Bronchial epithelial cell (primary cell): ENCODE measurements around the gene MRPS2. TPM values are rescaled to one million over a fixed set of nuclear protein-coding genes. Genes with fewer than 3 reads are reported as not detected.

Source experiments
- DNase-seq: peaks from one replicate; pipeline ENCODE4 v3.0.0-alpha.2; 2010; ENCODE audit warnings: low read depth
- FAIRE-seq: peaks from 2 replicates; lab custom pipeline; 2011; peaks lifted over from hg19 to GRCh38; lab: Jason Lieb, UNC
- H3K27me3 ChIP-seq: 2 replicates; pipeline ENCODE4 v1.5.1; 2011; ENCODE audit warnings: low read length; ENCODE audit not compliant: control insufficient read depth, insufficient read depth
- H3K36me3 ChIP-seq: 2 replicates; pipeline ENCODE4 v1.5.1; 2011; ENCODE audit warnings: low read length; ENCODE audit not compliant: control insufficient read depth, insufficient read depth
- H3K4me3 ChIP-seq: 2 replicates; pipeline ENCODE4 v1.5.1; 2011; ENCODE audit warnings: mild to moderate bottlenecking, low read depth, low read length, control low read depth
- CTCF ChIP-seq: IDR thresholded peaks from 2 replicates; pipeline ENCODE4 v1.5.1; 2011; ENCODE audit warnings: mild to moderate bottlenecking, moderate library complexity, low read length, control low read depth, inconsistent platforms; ENCODE audit not compliant: insufficient read depth, severe bottlenecking
- total RNA-seq: library from RNA; depleted of rRNA; stranded (reverse); fragments of >200 nt; gene quantifications from 2 replicates; pipeline ENCODE4 v1.2.1, GENCODE V29; 2014

Gene MRPS2
- total RNA-seq, 1 donor from 2014 or later, result 15.5 TPM

- DNase-seq (no peak), FAIRE-seq (no peak)
- no peak for TF ChIP-seq CTCF
- no peaks in the 10 kb centered on the region for H3K36me3 ChIP-seq
- H3K27me3 ChIP-seq, result no peaks in the 10 kb centered on the region
- no peak overlapping the region for H3K4me3 ChIP-seq
Observed at GRCh38 chr9:135461936-135462335, 38.5 kb upstream of the MRPS2 start.

- Histone ChIP-seq H3K36me3 (no peaks in the 10 kb centered on the region), H3K4me3 (no peak overlapping the region), H3K27me3 (no peaks in the 10 kb centered on the region)
- DNase-seq (peak; percentile 52), FAIRE-seq (no peak)
- no peak for TF ChIP-seq CTCF
Observed at GRCh38 chr9:135463140-135463539, 37.3 kb upstream of the MRPS2 start.

GRCh38 chr9:135464181-135464580, 36.3 kb upstream of the MRPS2 start:
- H3K36me3 ChIP-seq, result no peaks in the 10 kb centered on the region
- no peaks in the 10 kb centered on the region for H3K27me3 ChIP-seq
- TF ChIP-seq CTCF, result no peak
- FAIRE-seq, result no peak
- no peak for DNase-seq
- H3K4me3 ChIP-seq, result no peak overlapping the region

- DNase-seq, result peak; percentile 24
- no peak for FAIRE-seq
- Histone ChIP-seq H3K4me3 (no peak overlapping the region), H3K36me3 (no peaks in the 10 kb centered on the region), H3K27me3 (no peaks in the 10 kb centered on the region)
- no peak for TF ChIP-seq CTCF
Observed at GRCh38 chr9:135468854-135469521, 31.5 kb upstream of the MRPS2 start.

GRCh38 chr9:135471791-135472640, 28.5 kb upstream of the MRPS2 start:
- Histone ChIP-seq H3K36me3 (no peaks in the 10 kb centered on the region), H3K4me3 (no peak overlapping the region), H3K27me3 (no peaks in the 10 kb centered on the region)
- FAIRE-seq (no peak), DNase-seq (no peak)
- TF ChIP-seq CTCF, result no peak
